RCC 7860 (cell line): ENCODE results near the gene KEL.
"Not testable (repeated sequence)": the region's sequence is repeated elsewhere in the genome, so short reads cannot be mapped to it uniquely, and the experiment has no call there.

Experiments used
- DNase-seq: peaks from one replicate; pipeline ENCODE4 v3.0.0-alpha.2; 2015; ENCODE audit warnings: low spot score
- FAIRE-seq: peaks from 2 replicates; lab custom pipeline; 2012; peaks lifted over from hg19 to GRCh38; lab: Jason Lieb, UNC

Gene KEL, protein sequence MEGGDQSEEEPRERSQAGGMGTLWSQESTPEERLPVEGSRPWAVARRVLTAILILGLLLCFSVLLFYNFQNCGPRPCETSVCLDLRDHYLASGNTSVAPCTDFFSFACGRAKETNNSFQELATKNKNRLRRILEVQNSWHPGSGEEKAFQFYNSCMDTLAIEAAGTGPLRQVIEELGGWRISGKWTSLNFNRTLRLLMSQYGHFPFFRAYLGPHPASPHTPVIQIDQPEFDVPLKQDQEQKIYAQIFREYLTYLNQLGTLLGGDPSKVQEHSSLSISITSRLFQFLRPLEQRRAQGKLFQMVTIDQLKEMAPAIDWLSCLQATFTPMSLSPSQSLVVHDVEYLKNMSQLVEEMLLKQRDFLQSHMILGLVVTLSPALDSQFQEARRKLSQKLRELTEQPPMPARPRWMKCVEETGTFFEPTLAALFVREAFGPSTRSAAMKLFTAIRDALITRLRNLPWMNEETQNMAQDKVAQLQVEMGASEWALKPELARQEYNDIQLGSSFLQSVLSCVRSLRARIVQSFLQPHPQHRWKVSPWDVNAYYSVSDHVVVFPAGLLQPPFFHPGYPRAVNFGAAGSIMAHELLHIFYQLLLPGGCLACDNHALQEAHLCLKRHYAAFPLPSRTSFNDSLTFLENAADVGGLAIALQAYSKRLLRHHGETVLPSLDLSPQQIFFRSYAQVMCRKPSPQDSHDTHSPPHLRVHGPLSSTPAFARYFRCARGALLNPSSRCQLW

GRCh38 chr7:142961973-142962926, at the start of gene KEL:
Gene KEL (minus strand): TSS chr7:142962363. CDS start chr7:142962206, 157 bp downstream.
- no peak for DNase-seq
- FAIRE-seq = no peak

- DNase-seq (peak; percentile 49), FAIRE-seq (no peak)
These were observed 46.1 kb upstream of the KEL start for GRCh38 chr7:143008007-143008901.

DNA sequence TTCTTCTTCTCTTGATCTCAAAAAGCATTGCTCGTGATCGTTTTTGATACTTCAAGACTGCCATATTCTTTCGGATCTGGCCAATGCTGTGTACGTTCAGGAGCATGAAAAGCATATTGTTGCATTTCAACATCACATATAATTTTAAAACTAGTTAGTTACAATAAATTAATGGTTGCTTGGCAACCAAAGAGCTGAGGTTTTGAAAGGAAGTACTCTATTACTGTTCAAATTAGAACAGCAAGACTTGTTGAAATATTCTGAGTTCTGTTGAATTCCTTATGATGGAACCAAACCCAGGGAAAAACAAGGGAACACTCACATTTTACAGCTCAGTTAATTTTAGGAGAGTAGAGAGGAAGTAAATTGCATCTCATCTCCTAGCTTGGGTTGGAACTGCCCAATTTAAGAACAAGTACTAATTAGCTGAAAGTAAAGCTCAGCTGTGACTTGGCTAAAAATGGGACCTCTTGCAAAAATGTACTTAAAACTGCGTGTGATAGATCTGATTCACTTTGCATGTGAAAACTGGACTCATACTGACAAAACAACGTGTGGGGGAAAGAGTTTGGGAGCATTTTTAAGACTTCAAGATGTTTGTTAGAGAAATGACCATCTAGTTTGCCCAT, 43.6 kb upstream of the KEL start:
- FAIRE-seq = no peak
- no peak for DNase-seq

DNA sequence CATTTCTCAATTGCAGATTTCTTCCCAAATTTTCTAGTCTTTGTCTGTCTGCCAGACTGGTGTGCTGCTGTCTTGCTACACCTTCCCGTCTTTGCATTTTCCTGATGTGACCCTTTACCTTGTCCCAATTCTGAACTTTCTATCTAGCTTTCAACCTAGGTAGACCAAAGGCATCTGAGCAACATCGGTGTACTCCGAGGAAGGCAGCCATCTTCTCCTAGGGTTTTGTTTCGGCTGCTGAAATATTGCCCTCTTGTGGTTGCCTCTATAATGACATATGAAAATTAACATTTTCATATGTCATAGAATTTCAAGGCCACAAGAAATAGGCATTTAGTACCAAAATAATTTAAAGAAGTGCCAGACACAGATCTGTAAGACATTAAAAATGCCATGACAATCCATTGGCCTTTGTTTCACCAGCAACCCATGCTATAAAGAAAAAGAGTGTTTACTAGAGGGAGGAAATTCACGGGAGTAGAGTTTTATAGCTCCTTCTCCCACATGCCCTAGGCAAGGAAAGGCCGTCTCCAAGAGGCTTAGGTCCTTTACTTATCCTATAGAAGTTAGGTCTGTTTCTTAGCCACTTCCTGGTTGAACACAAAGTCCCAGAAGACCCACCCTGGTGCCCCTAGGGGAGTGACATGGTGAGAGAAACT, 41.4 kb upstream of the KEL start:
- DNase-seq = peak; percentile 32
- FAIRE-seq = peak; percentile 40

- FAIRE-seq (no peak), DNase-seq (no peak)
These were observed 40.7 kb upstream of the KEL start for GRCh38 chr7:143002898-143003297.

- FAIRE-seq (no peak), DNase-seq (no peak)
These were observed 39.9 kb upstream of the KEL start for GRCh38 chr7:143002106-143002505.

DNA sequence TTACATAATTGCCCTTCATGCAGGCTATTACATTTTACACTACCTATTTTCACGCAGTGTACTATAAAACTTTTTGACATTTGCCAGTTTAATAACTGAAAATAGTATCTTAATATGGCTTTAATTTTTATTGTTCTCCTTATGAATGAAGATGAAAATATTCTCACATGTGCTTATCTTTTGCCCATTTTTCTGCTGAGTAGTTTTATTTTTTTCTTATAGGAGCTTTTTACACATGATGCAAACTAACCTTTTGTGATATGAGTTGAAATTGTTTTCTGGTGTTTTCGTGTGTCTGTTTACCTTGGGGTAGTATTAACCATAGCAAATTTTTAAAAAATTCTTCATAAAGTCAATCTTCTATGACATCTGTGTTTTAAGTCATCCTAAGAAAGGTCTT, 38.5 kb upstream of the KEL start:
- DNase-seq = no peak
- no peak for FAIRE-seq

DNA sequence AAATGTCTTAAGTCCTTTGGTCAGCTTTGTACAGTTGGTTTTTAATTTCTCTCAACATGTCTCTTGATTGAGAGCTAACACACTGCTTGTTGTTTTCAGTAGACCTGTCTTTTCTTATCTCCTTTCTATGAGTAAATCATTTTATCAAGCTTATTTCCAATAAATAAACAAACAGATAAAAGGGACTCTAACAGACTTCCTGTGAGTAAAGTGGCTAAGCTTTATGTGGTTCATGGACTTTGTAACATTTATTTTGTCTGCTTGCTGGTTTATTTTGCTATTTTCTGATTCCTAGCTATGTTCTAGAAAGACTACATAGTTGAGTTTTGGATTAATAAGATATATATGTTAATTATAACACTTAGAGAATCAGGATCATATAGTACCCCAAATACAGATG, 37.6 kb upstream of the KEL start:
- DNase-seq (no peak), FAIRE-seq (no peak)

DNA sequence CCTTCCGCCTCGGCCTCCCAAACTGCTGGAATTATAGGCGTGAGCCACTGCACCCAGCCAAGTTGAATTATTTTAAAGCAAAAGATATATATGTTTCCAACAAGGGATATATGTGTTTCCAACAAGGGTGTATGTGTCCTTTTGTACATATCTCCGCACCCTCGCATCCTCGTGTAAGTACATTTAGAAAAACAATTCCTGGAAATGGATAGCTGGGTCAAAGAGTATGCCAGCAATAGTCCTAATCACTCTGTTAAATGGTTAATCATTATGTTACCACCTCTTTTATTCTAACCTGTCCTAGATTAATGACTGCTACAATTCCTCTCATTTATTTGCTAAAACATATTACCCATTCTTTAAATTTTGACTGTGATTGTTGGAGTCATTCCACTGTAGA, 36.8 kb upstream of the KEL start:
- FAIRE-seq (no peak), DNase-seq (no peak)

DNA sequence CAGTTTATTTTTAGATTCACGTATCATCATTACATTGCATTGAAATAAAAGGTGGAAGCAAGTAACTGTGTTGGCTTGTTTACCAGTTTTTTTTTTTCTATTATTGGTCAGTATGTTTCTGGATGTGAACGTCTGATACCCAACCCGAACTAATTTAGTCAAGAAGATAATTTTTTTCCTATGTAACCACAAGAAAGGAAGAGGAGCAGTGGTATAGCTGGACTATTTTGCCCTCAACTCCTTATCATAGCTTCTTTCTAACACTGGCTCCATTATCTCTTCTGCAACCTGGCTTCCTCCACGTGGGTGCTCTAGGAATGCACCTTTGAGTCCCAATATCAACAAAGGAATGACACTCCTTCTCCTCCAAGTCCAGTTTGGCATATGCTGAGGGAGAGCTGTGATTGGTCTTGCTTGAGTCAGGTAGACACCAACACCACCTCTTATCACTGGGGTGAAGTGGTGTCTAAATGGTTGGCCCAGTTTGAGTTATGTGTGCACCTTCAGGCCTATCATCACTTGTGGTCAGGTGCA, 35.4 kb upstream of the KEL start:
- FAIRE-seq (no peak), DNase-seq (no peak)

GRCh38 chr7:142992427-142992826, 30.3 kb upstream of the KEL start:
- FAIRE-seq (no peak), DNase-seq (no peak)

- FAIRE-seq = no peak
- DNase-seq = no peak
These were observed 22.1 kb upstream of the KEL start for GRCh38 chr7:142984297-142984696.

GRCh38 chr7:142983825-142984224, 21.7 kb upstream of the KEL start:
- DNase-seq = no peak
- no peak for FAIRE-seq

DNA sequence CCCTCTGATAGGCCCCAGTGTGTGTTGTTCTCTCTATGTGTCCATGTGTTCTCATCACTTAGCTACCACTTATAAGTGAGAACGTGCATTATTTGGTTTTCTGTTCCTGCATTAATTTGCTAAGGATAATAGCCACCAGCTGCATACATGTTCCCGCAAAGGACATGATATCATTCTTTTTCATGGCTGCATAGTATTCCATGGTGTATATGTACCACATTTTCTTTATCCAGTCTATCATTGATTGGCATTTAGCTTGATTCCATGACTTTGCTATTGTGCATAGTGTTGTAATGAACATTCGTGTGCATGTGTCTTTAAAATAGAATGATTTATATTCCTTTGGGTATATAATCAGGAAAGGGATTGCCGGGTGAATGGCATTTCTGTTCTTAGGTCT, 16.2 kb upstream of the KEL start:
- not testable (repeated sequence) for DNase-seq, FAIRE-seq

- DNase-seq = no peak
- FAIRE-seq = no peak
These were observed 12.5 kb upstream of the KEL start for GRCh38 chr7:142974626-142975025.

DNA sequence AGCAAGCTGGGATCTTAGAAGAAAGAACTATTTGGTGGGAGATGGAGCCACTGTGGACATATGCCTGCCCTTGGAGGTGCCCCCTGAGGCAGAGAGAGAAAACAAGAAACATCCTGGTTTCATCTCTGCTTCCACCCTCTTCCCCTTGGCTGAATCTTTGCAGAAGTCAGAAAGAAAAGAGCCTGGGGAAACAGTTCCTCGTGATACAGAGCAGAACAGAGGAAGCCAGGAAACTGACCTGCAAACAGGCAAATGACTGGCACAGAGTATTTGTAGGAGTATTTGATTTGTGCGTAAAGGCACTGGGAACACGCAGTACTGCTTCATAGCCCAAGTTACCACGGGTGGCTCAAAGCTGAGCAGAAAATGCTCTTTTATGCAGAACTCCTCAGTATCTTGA, 7.0 kb upstream of the KEL start:
- DNase-seq = no peak
- FAIRE-seq = no peak

GRCh38 chr7:142968229-142968628, 6.1 kb upstream of the KEL start:
- FAIRE-seq = no peak
- DNase-seq = no peak

- DNase-seq (no peak), FAIRE-seq (no peak)
These were observed 2.5 kb upstream of the KEL start for GRCh38 chr7:142964502-142965246.
